ENCODE measurements around the gene PPP2R1A. TPM values are rescaled to one million over a fixed set of nuclear protein-coding genes. Genes with fewer than 3 reads are reported as not detected.
"Not testable (repeated sequence)": the region's sequence is repeated elsewhere in the genome, so short reads cannot be mapped to it uniquely, and the experiment has no call there.

The PPP2R1A gene
- total RNA-seq, 1 experiment from 2014 or later = 134 TPM

DNA sequence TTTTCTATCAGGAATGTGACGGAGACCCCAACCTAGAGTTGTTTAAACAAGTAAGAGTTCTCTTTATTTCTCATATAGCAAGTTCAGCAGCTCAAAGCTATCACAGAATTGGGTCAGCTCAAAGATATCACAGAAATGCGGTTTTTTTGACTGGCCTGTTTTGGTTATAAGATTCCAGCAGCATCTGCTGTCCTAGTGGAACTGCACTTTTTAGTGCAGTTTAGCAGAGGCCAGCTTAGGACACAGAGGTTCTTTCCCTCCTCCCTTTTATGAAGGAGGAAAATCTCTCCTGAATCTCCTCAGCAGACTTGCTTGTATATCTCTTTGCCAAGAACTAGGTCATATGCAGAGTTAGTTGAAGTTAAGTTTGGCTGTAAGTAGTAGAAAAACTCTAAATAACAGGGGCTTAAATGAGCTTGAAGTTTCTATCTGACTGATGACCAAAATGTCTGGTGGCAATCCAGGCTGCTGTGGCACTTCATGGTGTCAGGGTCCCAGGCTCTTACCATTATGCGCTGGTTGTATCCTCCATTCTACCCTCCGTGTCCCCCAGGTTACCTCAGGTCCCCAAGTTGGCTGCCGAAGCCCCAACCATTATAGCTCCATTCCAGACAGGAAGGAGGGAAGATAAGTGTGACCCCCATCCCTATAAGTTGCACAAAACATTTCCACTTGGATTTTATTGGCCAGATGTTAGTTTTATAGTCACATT, 6.6 kb downstream of the PPP2R1A start:
- in situ Hi-C loops (cut with HindIII; ENCODE audit: low pct_unique_long_range_greater_than_20kb, low sequenced_read_pairs) = no loop called here
- no peak for DNase-seq (ENCODE audit: low read depth, low spot score)

DNA sequence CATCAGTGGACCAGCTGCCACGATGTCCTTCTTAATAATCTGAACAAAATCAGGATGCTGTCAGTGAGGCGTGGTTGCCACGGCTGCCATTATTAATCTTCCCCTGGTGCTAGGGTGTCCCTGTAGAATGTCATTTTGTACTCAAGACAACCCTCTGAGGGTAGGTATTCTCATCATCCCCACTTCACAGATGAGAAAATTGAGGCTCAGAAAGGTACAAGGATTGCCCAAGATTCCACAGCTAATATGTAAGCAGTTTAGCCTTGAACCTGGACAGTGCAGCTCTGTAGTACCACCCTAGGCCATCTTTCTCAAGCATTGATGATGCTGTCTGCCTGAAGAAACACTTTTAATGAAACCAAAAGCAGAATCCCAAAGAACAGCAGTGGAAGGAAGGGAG, 8.1 kb downstream of the PPP2R1A start:
- DNase-seq (ENCODE audit: low read depth, low spot score) = no peak
- in situ Hi-C loops (cut with HindIII; ENCODE audit: low pct_unique_long_range_greater_than_20kb, low sequenced_read_pairs) = no loop called here

DNA sequence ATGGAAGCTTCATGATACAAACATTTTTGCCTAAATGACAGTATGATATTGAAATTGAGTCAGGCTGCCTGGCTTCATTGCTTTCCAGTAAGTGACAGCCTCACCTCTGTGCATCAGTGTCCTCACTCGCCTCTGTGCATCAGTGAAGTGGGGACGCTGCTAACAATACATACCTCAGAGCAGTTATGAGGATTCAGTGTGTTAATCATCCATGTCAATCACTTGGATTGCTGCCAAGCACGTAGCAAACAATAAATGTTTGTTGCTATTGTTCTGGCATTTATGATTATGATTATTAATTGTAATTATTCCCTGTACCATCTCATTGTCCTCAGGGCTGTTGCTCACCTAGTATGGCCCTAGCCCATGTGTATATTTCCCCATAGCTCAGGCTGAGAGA, 8.8 kb downstream of the PPP2R1A start:
- DNase-seq (ENCODE audit: low read depth, low spot score) = no peak
- in situ Hi-C loops (cut with HindIII; ENCODE audit: low pct_unique_long_range_greater_than_20kb, low sequenced_read_pairs) = no loop called here

DNA sequence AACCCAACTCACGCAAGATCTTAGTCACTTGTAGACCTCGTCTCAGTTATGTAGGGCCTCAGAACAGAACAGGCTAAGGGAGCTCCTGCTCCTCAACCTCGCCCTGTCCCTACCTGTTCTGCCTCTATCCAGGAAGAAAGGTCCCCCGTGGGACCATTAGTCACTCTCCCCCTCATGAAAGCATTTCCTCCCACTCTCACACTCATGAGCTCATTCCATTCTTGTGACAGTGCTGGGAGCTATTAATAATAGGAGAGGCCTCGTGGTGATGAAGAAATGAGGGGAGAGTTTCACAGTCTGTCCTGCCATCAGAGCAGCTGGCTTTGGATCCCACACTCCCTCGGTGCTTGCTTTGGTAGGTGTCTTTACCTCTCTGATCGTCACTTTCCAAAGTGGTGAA, 10.2 kb downstream of the PPP2R1A start:
- DNase-seq (ENCODE audit: low read depth, low spot score) = no peak
- in situ Hi-C loops (cut with HindIII; ENCODE audit: low pct_unique_long_range_greater_than_20kb, low sequenced_read_pairs) = no loop called here

DNA sequence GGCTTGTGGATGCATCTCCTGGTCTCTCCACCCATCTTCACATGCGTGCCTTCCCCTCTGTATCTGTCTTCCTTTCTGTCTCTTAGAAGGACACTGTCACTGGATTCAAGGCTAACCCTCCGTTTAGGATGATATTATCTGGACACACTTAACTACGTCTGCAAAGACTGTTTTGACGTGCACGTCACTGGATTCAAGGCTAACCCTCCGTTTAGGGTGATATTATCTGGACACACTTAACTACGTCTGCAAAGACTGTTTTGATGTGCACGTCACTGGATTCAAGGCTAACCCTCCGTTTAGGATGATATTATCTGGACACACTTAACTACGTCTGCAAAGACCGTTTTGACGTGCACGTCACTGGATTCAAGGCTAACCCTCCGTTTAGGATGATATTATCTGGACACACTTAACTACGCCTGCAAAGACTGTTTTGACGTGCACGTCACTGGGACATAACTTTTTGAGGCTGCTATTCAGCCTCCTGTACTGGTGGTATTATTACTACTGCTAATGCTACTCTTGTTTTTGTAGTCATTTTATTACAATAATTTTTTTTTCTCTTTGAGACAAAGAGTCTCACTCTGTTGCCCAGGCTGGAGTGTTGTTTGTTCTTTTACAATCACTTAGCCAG, 11.0 kb downstream of the PPP2R1A start:
- DNase-seq (ENCODE audit: low read depth, low spot score); in situ Hi-C loops (cut with HindIII; ENCODE audit: low pct_unique_long_range_greater_than_20kb, low sequenced_read_pairs): not testable (repeated sequence)

DNA sequence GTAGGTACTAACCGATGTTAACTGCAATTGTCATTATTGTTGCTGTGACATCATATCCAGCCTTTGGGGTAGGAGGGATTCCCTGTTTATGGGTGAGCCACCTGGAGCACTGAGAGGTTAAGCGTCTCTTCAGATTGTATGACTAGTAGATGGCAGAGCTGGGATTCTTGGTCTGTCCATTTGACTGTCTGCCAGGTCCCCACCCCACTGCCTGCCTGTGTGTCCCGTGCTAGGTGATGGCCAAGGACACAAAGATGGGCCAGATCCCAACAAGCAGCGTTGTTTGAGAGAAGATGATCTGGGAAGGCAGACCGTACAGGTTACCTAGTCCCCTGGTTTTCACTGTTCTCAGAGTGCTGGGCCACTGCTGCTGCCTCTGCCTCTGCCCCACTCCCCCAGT, 16.6 kb downstream of the PPP2R1A start:
- no peak for DNase-seq (ENCODE audit: low read depth, low spot score)
- in situ Hi-C loops (cut with HindIII; ENCODE audit: low pct_unique_long_range_greater_than_20kb, low sequenced_read_pairs) = no loop called here

DNA sequence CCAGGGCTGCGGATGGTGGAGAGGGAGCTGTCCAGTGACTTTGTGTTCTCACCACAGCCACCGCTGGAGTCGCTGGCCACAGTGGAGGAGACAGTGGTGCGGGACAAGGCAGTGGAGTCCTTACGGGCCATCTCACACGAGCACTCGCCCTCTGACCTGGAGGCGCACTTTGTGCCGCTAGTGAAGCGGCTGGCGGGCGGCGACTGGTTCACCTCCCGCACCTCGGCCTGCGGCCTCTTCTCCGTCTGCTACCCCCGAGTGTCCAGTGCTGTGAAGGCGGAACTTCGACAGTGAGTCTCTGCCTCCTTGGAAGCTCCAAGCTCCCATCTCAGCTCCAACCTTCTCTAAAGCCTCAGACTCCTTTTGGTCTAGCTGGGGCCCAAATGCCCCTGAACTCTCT, 21.4 kb downstream of the PPP2R1A start:
- no peak for DNase-seq (ENCODE audit: low read depth, low spot score)
- in situ Hi-C loops (cut with HindIII; ENCODE audit: low pct_unique_long_range_greater_than_20kb, low sequenced_read_pairs) = no loop called here

DNA sequence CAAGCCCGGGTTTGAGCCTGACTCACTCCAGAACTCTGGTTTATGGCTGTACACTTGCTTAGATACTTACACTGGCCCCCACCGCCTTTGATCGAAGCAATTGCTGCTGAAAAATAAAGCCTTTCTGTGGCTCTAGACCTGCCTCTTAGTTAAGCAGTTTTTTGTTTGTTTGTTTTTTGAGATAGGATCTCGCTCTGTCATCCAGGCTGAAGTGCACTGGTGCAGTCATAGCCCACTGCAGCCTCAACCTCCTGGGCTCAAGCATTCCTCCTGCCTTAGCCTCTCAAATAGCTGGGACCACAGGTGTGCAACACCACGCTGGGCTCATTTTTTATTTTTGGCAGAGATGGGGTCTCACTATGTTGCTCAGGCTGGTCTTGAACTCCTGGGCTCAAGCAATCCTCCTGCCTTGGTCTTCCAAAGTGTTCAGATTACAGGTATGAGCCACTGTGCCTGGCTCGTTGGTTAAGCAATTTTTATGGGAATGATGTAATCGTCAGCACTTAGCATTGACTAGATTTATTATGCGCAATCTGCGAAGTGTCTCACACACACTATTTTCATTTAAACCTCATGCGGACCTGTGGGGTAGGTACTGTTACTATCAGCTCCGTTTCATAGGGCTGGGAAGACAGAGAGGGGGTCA, 22.2 kb downstream of the PPP2R1A start:
- in situ Hi-C loops (cut with HindIII; ENCODE audit: low pct_unique_long_range_greater_than_20kb, low sequenced_read_pairs) = no loop called here

DNA sequence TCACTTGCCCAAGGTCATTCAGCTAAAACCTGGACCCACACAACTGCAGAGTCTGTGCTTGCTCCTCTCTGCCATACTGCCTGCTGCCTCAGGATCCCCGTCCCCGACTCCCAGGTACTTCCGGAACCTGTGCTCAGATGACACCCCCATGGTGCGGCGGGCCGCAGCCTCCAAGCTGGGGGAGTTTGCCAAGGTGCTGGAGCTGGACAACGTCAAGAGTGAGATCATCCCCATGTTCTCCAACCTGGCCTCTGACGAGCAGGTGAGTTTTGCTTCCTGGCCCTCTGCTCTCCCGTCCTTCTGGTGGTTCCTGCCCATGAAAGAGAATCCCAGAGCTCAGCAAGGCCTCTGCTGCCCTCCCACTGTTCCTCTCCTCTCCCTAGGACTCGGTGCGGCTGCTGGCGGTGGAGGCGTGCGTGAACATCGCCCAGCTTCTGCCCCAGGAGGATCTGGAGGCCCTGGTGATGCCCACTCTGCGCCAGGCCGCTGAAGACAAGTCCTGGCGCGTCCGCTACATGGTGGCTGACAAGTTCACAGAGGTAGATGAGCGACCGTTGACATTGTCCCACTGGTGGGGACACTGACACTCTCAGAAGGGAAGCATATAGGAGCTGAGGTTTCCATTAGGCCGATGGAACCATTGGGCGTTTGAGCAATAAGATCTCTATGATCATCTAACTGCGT, 22.9 kb downstream of the PPP2R1A start:
- in situ Hi-C loops (cut with HindIII; ENCODE audit: low pct_unique_long_range_greater_than_20kb, low sequenced_read_pairs) = no loop called here
- no peak for DNase-seq (ENCODE audit: low read depth, low spot score)

More for the DNA sequence above, 22.2 kb downstream of the PPP2R1A start:
- DNase-seq (ENCODE audit: low read depth, low spot score) = no peak

DNA sequence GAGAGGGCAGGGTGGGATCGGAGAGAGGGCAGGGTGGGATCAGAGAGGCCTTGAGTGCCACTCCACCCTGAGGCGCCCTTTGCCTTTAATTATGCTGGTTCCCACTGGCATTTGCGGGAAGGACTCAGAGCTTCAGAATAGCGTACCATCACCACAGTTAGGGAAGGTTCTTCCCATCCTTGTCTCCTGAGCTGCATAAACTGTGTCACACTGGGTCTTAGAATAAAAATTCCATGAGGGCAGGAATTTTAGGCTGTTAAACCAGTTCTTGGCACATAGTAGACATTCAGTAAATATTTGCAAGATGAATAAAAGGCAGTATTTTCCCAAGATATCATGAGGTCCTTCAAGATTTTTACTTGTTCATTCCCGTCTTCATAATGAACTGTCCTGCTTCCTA, 24.4 kb downstream of the PPP2R1A start:
- no peak for DNase-seq (ENCODE audit: low read depth, low spot score)
- in situ Hi-C loops (cut with HindIII; ENCODE audit: low pct_unique_long_range_greater_than_20kb, low sequenced_read_pairs) = no loop called here

DNA sequence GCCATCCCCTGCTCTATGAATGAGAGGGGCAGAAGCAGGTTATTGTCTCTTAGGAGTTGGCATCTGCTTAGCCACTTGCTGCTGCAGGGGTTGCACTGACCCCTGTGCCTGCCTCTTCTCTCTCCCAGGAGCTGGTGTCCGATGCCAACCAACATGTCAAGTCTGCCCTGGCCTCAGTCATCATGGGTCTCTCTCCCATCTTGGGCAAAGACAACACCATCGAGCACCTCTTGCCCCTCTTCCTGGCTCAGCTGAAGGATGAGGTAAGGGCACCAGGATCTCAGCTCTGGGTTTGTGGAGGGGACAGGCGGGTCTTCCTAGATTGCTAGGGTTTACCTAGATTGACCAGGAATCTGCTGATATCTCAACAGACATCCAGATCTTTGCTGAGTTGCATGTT, 26.5 kb downstream of the PPP2R1A start:
- no peak for DNase-seq (ENCODE audit: low read depth, low spot score)

DNA sequence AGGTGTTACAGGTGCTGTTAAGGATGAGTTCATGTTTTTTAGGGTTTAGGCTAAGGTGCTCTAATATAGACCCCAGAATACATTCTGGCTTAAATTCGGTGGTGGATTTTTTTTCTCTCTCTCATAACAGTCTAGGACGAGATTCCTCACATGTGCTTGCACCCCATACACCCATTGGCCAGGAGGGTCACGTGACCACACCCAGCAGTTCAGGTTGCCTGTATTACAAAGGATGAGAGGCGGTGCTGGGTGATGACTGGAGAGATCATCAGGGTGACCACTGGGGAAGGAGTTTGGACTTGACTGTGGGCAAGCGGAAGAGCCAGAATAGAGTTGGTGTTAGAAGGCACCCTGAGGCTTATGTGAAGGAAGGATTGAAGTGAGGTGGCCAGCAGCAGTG, 27.7 kb downstream of the PPP2R1A start:
- no peak for DNase-seq (ENCODE audit: low read depth, low spot score)
- in situ Hi-C loops (cut with HindIII; ENCODE audit: low pct_unique_long_range_greater_than_20kb, low sequenced_read_pairs) = no loop called here

More for the DNA sequence above, 26.5 kb downstream of the PPP2R1A start:
- in situ Hi-C loops (cut with HindIII; ENCODE audit: low pct_unique_long_range_greater_than_20kb, low sequenced_read_pairs) = no loop called here

DNA sequence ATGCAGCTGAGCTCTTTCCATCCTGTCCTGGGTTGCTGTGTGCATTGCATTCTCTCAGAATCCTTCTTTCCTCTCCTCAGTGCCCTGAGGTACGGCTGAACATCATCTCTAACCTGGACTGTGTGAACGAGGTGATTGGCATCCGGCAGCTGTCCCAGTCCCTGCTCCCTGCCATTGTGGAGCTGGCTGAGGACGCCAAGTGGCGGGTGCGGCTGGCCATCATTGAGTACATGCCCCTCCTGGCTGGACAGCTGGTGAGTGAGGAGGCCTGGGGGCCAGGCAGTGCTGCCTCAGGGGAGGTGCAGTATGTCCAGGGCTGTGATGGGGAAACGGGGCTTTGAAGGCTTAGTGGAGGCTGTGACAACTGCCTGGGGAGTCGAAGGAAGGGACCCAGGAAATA, 29.8 kb downstream of the PPP2R1A start:
- no peak for DNase-seq (ENCODE audit: low read depth, low spot score)
- in situ Hi-C loops (cut with HindIII; ENCODE audit: low pct_unique_long_range_greater_than_20kb, low sequenced_read_pairs) = no loop called here

DNA sequence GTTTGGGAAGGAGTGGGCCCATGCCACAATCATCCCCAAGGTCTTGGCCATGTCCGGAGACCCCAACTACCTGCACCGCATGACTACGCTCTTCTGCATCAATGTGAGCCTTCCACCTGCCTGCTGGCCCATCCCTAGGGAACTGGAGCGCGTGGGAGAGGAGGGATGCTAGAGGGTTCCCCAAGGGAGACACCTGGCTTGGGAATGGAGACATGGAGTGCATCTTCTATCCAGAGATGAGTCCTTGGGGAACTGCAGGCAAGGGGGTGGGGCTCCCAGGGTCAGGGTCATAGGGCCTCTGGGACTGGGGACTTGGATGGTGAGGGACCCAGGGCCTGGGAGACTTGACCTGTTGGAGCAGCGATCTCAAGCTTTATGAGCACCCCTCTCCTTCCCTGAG, 31.2 kb downstream of the PPP2R1A start:
- in situ Hi-C loops (cut with HindIII; ENCODE audit: low pct_unique_long_range_greater_than_20kb, low sequenced_read_pairs) = no loop called here

DNA sequence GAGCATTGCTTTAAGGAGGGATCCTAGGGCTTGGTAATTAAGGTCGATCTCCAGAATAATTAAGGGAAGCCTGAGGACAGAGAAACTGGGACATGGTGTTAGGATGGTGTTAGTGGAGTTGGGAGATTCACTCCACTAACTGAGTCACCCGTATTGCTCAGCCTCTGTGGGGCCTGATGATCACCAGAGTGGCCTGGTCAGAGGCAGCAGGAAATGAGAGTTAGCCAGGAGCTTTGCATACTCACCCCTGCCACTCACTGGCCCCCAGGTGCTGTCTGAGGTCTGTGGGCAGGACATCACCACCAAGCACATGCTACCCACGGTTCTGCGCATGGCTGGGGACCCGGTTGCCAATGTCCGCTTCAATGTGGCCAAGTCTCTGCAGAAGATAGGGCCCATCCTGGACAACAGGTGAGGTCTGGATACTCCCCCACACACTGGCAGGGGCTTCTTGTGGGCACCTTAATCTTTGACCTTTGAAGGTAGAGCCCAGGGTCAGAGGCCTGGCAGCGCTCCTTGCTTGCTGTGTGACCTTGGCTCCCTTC, 32.1 kb downstream of the PPP2R1A start:
- DNase-seq (ENCODE audit: low read depth, low spot score) = no peak
- in situ Hi-C loops (cut with HindIII; ENCODE audit: low pct_unique_long_range_greater_than_20kb, low sequenced_read_pairs) = no loop called here

More for the DNA sequence above, 31.2 kb downstream of the PPP2R1A start:
- DNase-seq (ENCODE audit: low read depth, low spot score) = no peak

DNA sequence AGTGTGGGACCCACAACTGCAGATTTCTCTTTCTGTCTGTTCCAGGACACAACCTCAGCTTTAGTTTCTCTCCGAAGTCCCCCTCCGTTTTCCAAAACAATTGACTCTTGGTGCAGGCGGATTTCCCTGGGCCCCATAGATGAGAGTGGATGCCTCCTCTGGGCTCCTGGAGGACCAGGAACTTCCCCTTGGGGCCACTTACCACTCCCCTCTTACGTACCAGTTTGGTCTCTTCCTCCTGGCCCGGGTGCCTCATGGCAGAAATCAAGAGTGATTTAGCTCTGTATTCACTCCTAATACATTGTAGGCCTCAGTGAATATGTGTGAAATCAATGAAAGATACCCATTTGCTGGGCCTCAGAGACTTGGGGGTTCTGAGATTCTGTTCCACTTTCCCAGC, 34.4 kb downstream of the PPP2R1A start:
- no peak for DNase-seq (ENCODE audit: low read depth, low spot score)
- in situ Hi-C loops (cut with HindIII; ENCODE audit: low pct_unique_long_range_greater_than_20kb, low sequenced_read_pairs) = no loop called here

DNA sequence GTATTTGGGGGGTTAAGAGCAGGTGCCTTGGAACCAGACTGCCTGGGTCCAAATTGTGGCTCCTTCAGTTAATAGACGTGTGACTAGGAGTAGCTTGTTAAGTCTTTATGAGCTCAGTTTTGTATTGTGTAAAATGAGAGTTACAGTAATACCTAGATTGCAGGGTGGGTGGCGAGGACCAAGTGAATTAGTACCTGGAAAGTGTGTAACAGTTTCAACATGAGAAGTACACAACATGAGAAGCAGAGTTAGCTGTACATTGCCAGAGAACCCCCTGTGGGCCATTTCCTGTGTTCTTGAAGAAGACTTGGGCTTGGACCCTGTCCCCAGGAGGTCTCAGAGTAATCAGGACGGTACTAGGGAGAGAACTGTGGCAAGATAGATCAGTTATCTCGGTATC, 36.8 kb downstream of the PPP2R1A start:
- in situ Hi-C loops (cut with HindIII; ENCODE audit: low pct_unique_long_range_greater_than_20kb, low sequenced_read_pairs) = no loop called here
- DNase-seq (ENCODE audit: low read depth, low spot score) = no peak
